H1 (cell line): ENCODE data around the gene MAML3. TPM values are rescaled to one million over a fixed set of nuclear protein-coding genes. Genes with fewer than 3 reads are reported as not detected.

Source experiments
- SUZ12 ChIP-seq: fragments of 200-600 bp; sonication (generic); IDR thresholded peaks from 2 replicates; pipeline ENCODE4 v1.6.1; 2012; ENCODE audit warnings: mild to moderate bottlenecking, inconsistent platforms, low read length, moderate library complexity, mixed read lengths
- polyA plus RNA-seq, 7 experiments: library from polyadenylated mRNA; depleted of rRNA in 3 of 7; stranded (reverse) in 5 of 7; unstranded in 2 of 7; fragments of >200 nt in 5 of 7; fragments of 200-250 nt in 2 of 7; gene quantifications; 1 replicate in 5 of 7; 2 replicates in 1 of 7; 4 replicates in 1 of 7; pipeline versions ENCODE4 v1.2.1 to v1.2.3, GENCODE V29; 2011 to 2013; ENCODE audit warnings: missing spikeins in 2 of 7, mixed read lengths in 2 of 7
- total RNA-seq: library from RNA; stranded (reverse); fragmentation: NEBNext Ultra II Directional; extraction: Animal tissue kit (Norgen Biotek cat#: 25700); gene quantifications from 2 replicates; pipeline ENCODE4 v1.2.1, GENCODE V29; 2021

MAML3 gene
- total and polyA plus RNA-seq, 2 of the 8 experiments (the other 6 are each of a cell fraction or from before 2014, with no cell fraction given): 2.1 to 5.7 TPM

GRCh38 chr4:139760567-139760966 is 393.4 kb downstream of the MAML3 start (continued):
- no peak for TF ChIP-seq SUZ12
